Measurements from ENCODE around the gene CDH4.

DNA sequence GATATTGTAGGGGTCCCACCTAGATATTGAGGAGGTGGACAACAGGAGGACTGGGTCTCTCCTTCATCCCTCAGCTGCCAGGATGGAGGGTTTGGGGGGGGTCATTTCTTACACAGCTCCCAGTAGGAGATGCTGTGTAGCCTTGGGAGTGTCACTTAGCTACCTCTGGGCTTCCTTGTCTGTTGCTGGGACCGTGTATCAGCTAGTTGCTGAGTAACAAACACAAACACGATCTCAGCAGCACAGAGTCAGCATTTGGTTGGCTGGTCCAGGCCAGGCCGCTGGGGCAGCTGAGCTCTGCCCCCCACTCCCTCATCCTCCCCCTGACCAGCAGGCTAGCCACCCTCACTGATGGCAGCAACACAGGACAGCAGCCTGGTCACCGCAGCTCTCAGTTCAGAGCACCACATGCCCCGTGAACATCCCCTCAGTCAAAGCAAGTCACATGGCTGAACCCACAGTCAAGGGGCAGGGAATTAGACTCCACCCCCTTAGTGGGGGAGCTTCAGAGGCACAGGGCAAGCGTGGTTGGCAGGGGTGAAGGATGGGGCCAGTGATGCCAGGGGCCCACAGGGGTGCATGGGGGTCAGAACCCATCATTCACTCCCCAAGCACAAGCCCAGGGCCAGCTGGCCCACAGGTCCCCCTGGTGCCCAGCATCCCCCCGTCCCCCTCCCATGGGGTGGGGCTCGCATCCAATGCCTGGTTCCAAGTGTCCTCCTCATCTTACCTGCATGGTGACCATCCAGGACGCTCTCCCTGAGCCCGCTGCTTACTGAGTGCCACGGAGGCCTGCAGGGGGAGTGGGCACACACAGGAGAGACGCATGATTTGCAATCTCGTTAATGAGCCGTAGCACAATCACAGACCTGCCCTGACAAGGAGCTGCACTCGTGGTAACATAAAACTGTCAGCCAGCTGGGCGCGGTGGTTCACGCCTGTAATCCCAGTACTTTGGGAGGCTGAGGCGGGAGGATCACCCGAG, 701.3 kb downstream of the CDH4 start:
- TF ChIP-seq, protein P1, sequence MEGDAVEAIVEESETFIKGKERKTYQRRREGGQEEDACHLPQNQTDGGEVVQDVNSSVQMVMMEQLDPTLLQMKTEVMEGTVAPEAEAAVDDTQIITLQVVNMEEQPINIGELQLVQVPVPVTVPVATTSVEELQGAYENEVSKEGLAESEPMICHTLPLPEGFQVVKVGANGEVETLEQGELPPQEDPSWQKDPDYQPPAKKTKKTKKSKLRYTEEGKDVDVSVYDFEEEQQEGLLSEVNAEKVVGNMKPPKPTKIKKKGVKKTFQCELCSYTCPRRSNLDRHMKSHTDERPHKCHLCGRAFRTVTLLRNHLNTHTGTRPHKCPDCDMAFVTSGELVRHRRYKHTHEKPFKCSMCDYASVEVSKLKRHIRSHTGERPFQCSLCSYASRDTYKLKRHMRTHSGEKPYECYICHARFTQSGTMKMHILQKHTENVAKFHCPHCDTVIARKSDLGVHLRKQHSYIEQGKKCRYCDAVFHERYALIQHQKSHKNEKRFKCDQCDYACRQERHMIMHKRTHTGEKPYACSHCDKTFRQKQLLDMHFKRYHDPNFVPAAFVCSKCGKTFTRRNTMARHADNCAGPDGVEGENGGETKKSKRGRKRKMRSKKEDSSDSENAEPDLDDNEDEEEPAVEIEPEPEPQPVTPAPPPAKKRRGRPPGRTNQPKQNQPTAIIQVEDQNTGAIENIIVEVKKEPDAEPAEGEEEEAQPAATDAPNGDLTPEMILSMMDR (conservative IDR thresholded peaks at IDR 0.05) = no peak
- TF ChIP-seq ZFX (IDR thresholded peaks at IDR 0.05) = no peak

Data from C4-2B (cell line).